T-helper 2 cell treated with Interferon-gamma antibody and Interleukin-4, amounts not matched to agents 5 μg/mL and 100 μg/mL, for 36 hours (primary cell): Measurements from ENCODE around the gene SLC35F4.
"Not testable (repeated sequence)": the region's sequence is repeated elsewhere in the genome, so short reads cannot be mapped to it uniquely, and the experiment has no call there.

Source experiments
- DNase-seq: peaks from one replicate; pipeline ENCODE4 v3.0.0; 2021; ENCODE audit warnings: low spot score
- H3K27ac Mint-ChIP-seq: one replicate; pipeline ENCODE4 v1.8.0; 2021; ENCODE audit warnings: mild to moderate bottlenecking, mixed read lengths
- H3K27me3 Mint-ChIP-seq: one replicate; pipeline ENCODE4 v1.8.0; 2021; ENCODE audit warnings: low read depth, mixed read lengths
- H3K36me3 Mint-ChIP-seq: one replicate; pipeline ENCODE4 v1.8.0; 2021; ENCODE audit warnings: low read depth, mixed read lengths
- H3K4me1 Mint-ChIP-seq: one replicate; pipeline ENCODE4 v1.8.0; 2021; ENCODE audit warnings: low read depth, mixed read lengths
- H3K4me3 Mint-ChIP-seq: one replicate; pipeline ENCODE4 v1.8.0; 2022; ENCODE audit warnings: mild to moderate bottlenecking, moderate library complexity, mixed read lengths
- H3K9me3 Mint-ChIP-seq: one replicate; pipeline ENCODE4 v1.8.0; 2021; ENCODE audit warnings: mixed read lengths

SLC35F4 gene

GRCh38 chr14:57811998-57812546 is 53.8 kb downstream of the SLC35F4 start:
- no peak overlapping the region for H3K4me3 Mint-ChIP-seq
- no peaks in the 10 kb centered on the region for H3K27me3 Mint-ChIP-seq
- no peak overlapping the region for H3K27ac Mint-ChIP-seq
- no peaks in the 10 kb centered on the region for H3K4me1 Mint-ChIP-seq
- no peak for DNase-seq
- H3K36me3 Mint-ChIP-seq = no peaks in the 10 kb centered on the region
- no peaks in the 10 kb centered on the region for H3K9me3 Mint-ChIP-seq

- Mint-ChIP-seq H3K36me3 (no peaks in the 10 kb centered on the region), H3K27ac (no peak overlapping the region)
These were observed 56.1 kb downstream of the SLC35F4 start for GRCh38 chr14:57809808-57810207.

GRCh38 chr14:57797160-57797559 is 68.7 kb downstream of the SLC35F4 start:
- no peaks in the 10 kb centered on the region for H3K36me3 Mint-ChIP-seq
- no peaks in the 10 kb centered on the region for H3K9me3 Mint-ChIP-seq
- H3K4me1 Mint-ChIP-seq = no peaks in the 10 kb centered on the region
- no peak for DNase-seq
- H3K4me3 Mint-ChIP-seq = no peak overlapping the region
- H3K27me3 Mint-ChIP-seq = no peaks in the 10 kb centered on the region
- no peak overlapping the region for H3K27ac Mint-ChIP-seq

More at GRCh38 chr14:57809808-57810207, 56.1 kb downstream of the SLC35F4 start:
- DNase-seq = no peak
- no peaks in the 10 kb centered on the region for H3K9me3 Mint-ChIP-seq
- H3K4me1 Mint-ChIP-seq = no peaks in the 10 kb centered on the region
- H3K27me3 Mint-ChIP-seq = no peaks in the 10 kb centered on the region
- no peak overlapping the region for H3K4me3 Mint-ChIP-seq

GRCh38 chr14:57796556-57796955 is 69.3 kb downstream of the SLC35F4 start:
- no peak overlapping the region for H3K4me3 Mint-ChIP-seq
- H3K9me3 Mint-ChIP-seq = no peaks in the 10 kb centered on the region
- no peaks in the 10 kb centered on the region for H3K36me3 Mint-ChIP-seq
- H3K27ac Mint-ChIP-seq = no peak overlapping the region
- DNase-seq = no peak
- H3K27me3 Mint-ChIP-seq = no peaks in the 10 kb centered on the region
- no peaks in the 10 kb centered on the region for H3K4me1 Mint-ChIP-seq

- Mint-ChIP-seq H3K9me3 (peaks cover 45% of the 10 kb centered on the region), H3K4me1 (no peaks in the 10 kb centered on the region), H3K4me3 (no peak overlapping the region), H3K27me3 (no peaks in the 10 kb centered on the region), H3K27ac (no peak overlapping the region), H3K36me3 (no peaks in the 10 kb centered on the region)
- no peak for DNase-seq
These were observed 80.8 kb downstream of the SLC35F4 start for GRCh38 chr14:57785058-57785457.

GRCh38 chr14:57771801-57772200 is 94.1 kb downstream of the SLC35F4 start:
- DNase-seq = no peak
- no peak overlapping the region for H3K27ac Mint-ChIP-seq
- H3K9me3 Mint-ChIP-seq = peaks cover 6% of the 10 kb centered on the region
- no peaks in the 10 kb centered on the region for H3K36me3 Mint-ChIP-seq
- no peaks in the 10 kb centered on the region for H3K27me3 Mint-ChIP-seq
- no peaks in the 10 kb centered on the region for H3K4me1 Mint-ChIP-seq
- H3K4me3 Mint-ChIP-seq = no peak overlapping the region

GRCh38 chr14:57769863-57770523 is 95.9 kb downstream of the SLC35F4 start:
- Mint-ChIP-seq H3K4me1 (no peaks in the 10 kb centered on the region), H3K36me3 (no peaks in the 10 kb centered on the region), H3K27me3 (no peaks in the 10 kb centered on the region), H3K9me3 (no peaks in the 10 kb centered on the region), H3K4me3 (no peak overlapping the region), H3K27ac (no peak overlapping the region)
- DNase-seq = no peak

GRCh38 chr14:57761800-57762199 is 104.1 kb downstream of the SLC35F4 start:
- Mint-ChIP-seq H3K9me3 (no peaks in the 10 kb centered on the region), H3K36me3 (no peaks in the 10 kb centered on the region), H3K27me3 (no peaks in the 10 kb centered on the region), H3K4me1 (no peaks in the 10 kb centered on the region), H3K4me3 (no peak overlapping the region), H3K27ac (no peak overlapping the region)
- DNase-seq = no peak

- H3K36me3 Mint-ChIP-seq = no peaks in the 10 kb centered on the region
- no peaks in the 10 kb centered on the region for H3K9me3 Mint-ChIP-seq
- no peak overlapping the region for H3K27ac Mint-ChIP-seq
- H3K27me3 Mint-ChIP-seq = no peaks in the 10 kb centered on the region
- no peaks in the 10 kb centered on the region for H3K4me1 Mint-ChIP-seq
- no peak for DNase-seq
- no peak overlapping the region for H3K4me3 Mint-ChIP-seq
These were observed 105.0 kb downstream of the SLC35F4 start for GRCh38 chr14:57760896-57761295.

- Mint-ChIP-seq H3K36me3 (no peaks in the 10 kb centered on the region), H3K9me3 (no peaks in the 10 kb centered on the region), H3K4me3 (no peak overlapping the region), H3K27me3 (no peaks in the 10 kb centered on the region), H3K4me1 (no peaks in the 10 kb centered on the region), H3K27ac (no peak overlapping the region)
- no peak for DNase-seq
These were observed 110.8 kb downstream of the SLC35F4 start for GRCh38 chr14:57755018-57755521.

GRCh38 chr14:57754527-57754926 is 111.4 kb downstream of the SLC35F4 start:
- no peak for DNase-seq
- no peaks in the 10 kb centered on the region for H3K27me3 Mint-ChIP-seq

GRCh38 chr14:57753821-57754220 is 112.1 kb downstream of the SLC35F4 start:
- no peaks in the 10 kb centered on the region for H3K4me1 Mint-ChIP-seq
- no peaks in the 10 kb centered on the region for H3K27me3 Mint-ChIP-seq
- no peak overlapping the region for H3K4me3 Mint-ChIP-seq
- H3K27ac Mint-ChIP-seq = no peak overlapping the region
- DNase-seq = no peak
- H3K9me3 Mint-ChIP-seq = no peaks in the 10 kb centered on the region
- no peaks in the 10 kb centered on the region for H3K36me3 Mint-ChIP-seq

More at GRCh38 chr14:57754527-57754926, 111.4 kb downstream of the SLC35F4 start:
- no peaks in the 10 kb centered on the region for H3K36me3 Mint-ChIP-seq
- no peak overlapping the region for H3K27ac Mint-ChIP-seq
- no peaks in the 10 kb centered on the region for H3K9me3 Mint-ChIP-seq
- no peak overlapping the region for H3K4me3 Mint-ChIP-seq
- H3K4me1 Mint-ChIP-seq = no peaks in the 10 kb centered on the region

GRCh38 chr14:57752142-57752695 is 113.7 kb downstream of the SLC35F4 start:
- H3K36me3 Mint-ChIP-seq, DNase-seq, H3K27me3 Mint-ChIP-seq, H3K27ac Mint-ChIP-seq, H3K4me1 Mint-ChIP-seq, H3K4me3 Mint-ChIP-seq, H3K9me3 Mint-ChIP-seq: not testable (repeated sequence)

- Mint-ChIP-seq H3K36me3 (no peaks in the 10 kb centered on the region), H3K9me3 (no peaks in the 10 kb centered on the region), H3K27ac (no peak overlapping the region), H3K4me3 (no peak overlapping the region), H3K27me3 (no peaks in the 10 kb centered on the region), H3K4me1 (peaks cover 2% of the 10 kb centered on the region)
- no peak for DNase-seq
These were observed 114.5 kb downstream of the SLC35F4 start for GRCh38 chr14:57751400-57751799.
